Neuronal stem cell (in vitro differentiated cells): ENCODE measurements around the gene PDIA4.

Experiments used
- DNase-seq: peaks from one replicate; pipeline ENCODE4 v3.0.0-alpha.2; 2013; ENCODE audit warnings: low spot score
- H2AFZ ChIP-seq: one replicate; pipeline ENCODE4 v1.6.1; 2013; ENCODE audit warnings: mild to moderate bottlenecking, low read length, inconsistent platforms
- H2AK5ac ChIP-seq: 2 replicates; pipeline ENCODE4 v1.6.1; 2013; ENCODE audit warnings: low read depth, mild to moderate bottlenecking, inconsistent platforms, low read length, moderate library complexity, mixed read lengths
- H2BK120ac ChIP-seq: 2 replicates; pipeline ENCODE4 v1.6.1; 2013; ENCODE audit warnings: low read depth, mild to moderate bottlenecking, inconsistent platforms, low read length, moderate library complexity, mixed read lengths
- H2BK12ac ChIP-seq: one replicate; pipeline ENCODE4 v1.6.1; 2013; ENCODE audit warnings: low read length, inconsistent platforms
- H2BK15ac ChIP-seq: 2 replicates; pipeline ENCODE4 v1.6.1; 2013; ENCODE audit warnings: mild to moderate bottlenecking, low read length, inconsistent platforms, mixed read lengths
- H2BK5ac ChIP-seq: one replicate; pipeline ENCODE4 v1.6.1; 2013; ENCODE audit warnings: inconsistent platforms, mild to moderate bottlenecking, low read length, moderate library complexity
- H3K14ac ChIP-seq: one replicate; pipeline ENCODE4 v1.6.1; 2013; ENCODE audit warnings: low read length, inconsistent platforms
- H3K18ac ChIP-seq: 2 replicates; pipeline ENCODE4 v1.6.1; 2013; ENCODE audit warnings: low read length, inconsistent platforms
- H3K23ac ChIP-seq: 2 replicates; pipeline ENCODE4 v1.6.1; 2013; ENCODE audit warnings: low read depth, mild to moderate bottlenecking, mixed read lengths, low read length, inconsistent platforms; ENCODE audit not compliant: poor library complexity
- H3K27ac ChIP-seq: replicated peaks from 3 replicates; pipeline ENCODE4 v1.5.1; 2013; ENCODE audit warnings: low read length, inconsistent platforms
- H3K27me3 ChIP-seq, 3 experiments: 2 replicates each; pipeline ENCODE4 v1.6.1; 2013; ENCODE audit warnings: low read length in 3 of 3, mild to moderate bottlenecking in 2 of 3, inconsistent platforms in 1 of 3, low read depth in 1 of 3, mixed read lengths in 1 of 3, moderate library complexity in 1 of 3; ENCODE audit not compliant: control insufficient read depth in 3 of 3, insufficient read depth in 3 of 3
- H3K36me3 ChIP-seq, 2 donors: replicated peaks in 1 of 2; 2 replicates each; pipeline ENCODE4 v1.6.1; 2013; ENCODE audit warnings: low read length in 2 of 2; ENCODE audit not compliant: control insufficient read depth in 2 of 2, insufficient read depth in 2 of 2
- H3K4ac ChIP-seq: 2 replicates; pipeline ENCODE4 v1.6.1; 2013; ENCODE audit warnings: inconsistent platforms, mild to moderate bottlenecking, low read length, moderate library complexity
- H3K4me1 ChIP-seq, 2 donors: 1 replicate in 1 of 2; 2 replicates in 1 of 2; pipeline ENCODE4 v1.6.1; 2013; ENCODE audit warnings: low read length in 2 of 2, low read depth in 1 of 2; ENCODE audit not compliant: control insufficient read depth in 2 of 2, insufficient read depth in 1 of 2
- H3K4me2 ChIP-seq: one replicate; pipeline ENCODE4 v1.6.1; 2013; ENCODE audit warnings: mild to moderate bottlenecking, low read length, inconsistent platforms; ENCODE audit not compliant: insufficient read depth, poor library complexity, severe bottlenecking
- H3K4me3 ChIP-seq, 2 donors: 2 replicates each; pipeline ENCODE4 v1.5.1; 2013; ENCODE audit warnings: low read length in 2 of 2, mild to moderate bottlenecking in 2 of 2, inconsistent platforms in 1 of 2, moderate library complexity in 1 of 2
- H3K79me1 ChIP-seq: one replicate; pipeline ENCODE4 v1.6.1; 2013; ENCODE audit warnings: low read depth, mild to moderate bottlenecking, inconsistent platforms, low read length, moderate library complexity
- H3K9ac ChIP-seq: one replicate; pipeline ENCODE4 v1.6.1; 2013; ENCODE audit warnings: mild to moderate bottlenecking, low read depth, low read length, inconsistent platforms; ENCODE audit not compliant: poor library complexity
- H3K9me3 ChIP-seq, 2 donors: replicated peaks in 1 of 2; 2 replicates each; pipeline versions ENCODE3 to v1.6.1; 2013; ENCODE audit warnings: low read length in 2 of 2, mild to moderate bottlenecking in 2 of 2, inconsistent platforms in 1 of 2, low read depth in 1 of 2, mixed read lengths in 1 of 2, moderate library complexity in 1 of 2; ENCODE audit not compliant: control insufficient read depth in 2 of 2, insufficient read depth in 1 of 2
- H4K8ac ChIP-seq: one replicate; pipeline ENCODE4 v1.6.1; 2013; ENCODE audit warnings: low read depth, mild to moderate bottlenecking, inconsistent platforms, low read length, moderate library complexity
- H4K91ac ChIP-seq: one replicate; pipeline ENCODE4 v1.6.1; 2013; ENCODE audit warnings: low read length, low read depth, mild to moderate bottlenecking, inconsistent platforms; ENCODE audit not compliant: poor library complexity
- WGBS, 2 donors: extraction: QIAGEN DNeasy Blood & Tissue Kit; methylation state at CpG; one replicate each; pipeline ENCODE4 v1.1.7; 2013; ENCODE audit warnings: missing lambda C conversion rate in 2 of 2, mixed read lengths in 1 of 2; ENCODE audit not compliant: insufficient read length in 2 of 2, insufficient replicate concordance in 1 of 2; ENCODE audit errors: extremely low coverage in 2 of 2; 5-methylcytosine and 5-hydroxymethylcytosine counted together

Gene PDIA4

GRCh38 chr7:148967602-148968001 lies 60.7 kb downstream of the PDIA4 start:
- Histone ChIP-seq H3K14ac (no peak overlapping the region), H3K4me1 (peaks cover 2% of the 10 kb centered on the region in 2 donors), H3K9ac (no peak overlapping the region), H4K8ac (no peak overlapping the region), H2BK15ac (no peak overlapping the region), H3K4me2 (no peak overlapping the region), H3K27ac (no peak overlapping the region), H3K27me3 (no peaks in the 10 kb centered on the region), H3K18ac (no peak overlapping the region), H2AK5ac (no peak overlapping the region), H3K9me3 (no peaks in the 10 kb centered on the region), H2AFZ (no peak overlapping the region), H3K23ac (no peak overlapping the region), H3K4me3 (no peak overlapping the region), H4K91ac (no peak overlapping the region), H2BK120ac (no peak overlapping the region), H3K79me1 (no peaks in the 10 kb centered on the region), H2BK12ac (no peak overlapping the region), H3K36me3 (no peaks in the 10 kb centered on the region), H2BK5ac (no peak overlapping the region), H3K4ac (no peak overlapping the region)
- WGBS, 2 donors, result no CpG with 5 or more reads among the region's 3 CpGs
- no peak for DNase-seq

GRCh38 chr7:148967032-148967372 lies 61.3 kb downstream of the PDIA4 start:
- Histone ChIP-seq H3K9me3 (no peaks in the 10 kb centered on the region), H2BK15ac (no peak overlapping the region), H3K9ac (no peak overlapping the region), H2BK120ac (no peak overlapping the region), H3K14ac (no peak overlapping the region), H2BK12ac (no peak overlapping the region), H3K23ac (peak overlapping the region; percentile 12), H3K4me3 (no peak overlapping the region), H3K4me1 (peaks cover 4 to 5% of the 10 kb centered on the region in 2 donors), H3K4me2 (peak overlapping the region; percentile 33), H4K8ac (no peak overlapping the region), H3K79me1 (no peaks in the 10 kb centered on the region), H2BK5ac (no peak overlapping the region), H3K18ac (peak overlapping the region; percentile 76), H3K27ac (no peak overlapping the region), H2AK5ac (no peak overlapping the region), H2AFZ (peak overlapping the region; percentile 81), H3K36me3 (no peaks in the 10 kb centered on the region), H3K4ac (no peak overlapping the region), H3K27me3 (no peaks in the 10 kb centered on the region), H4K91ac (no peak overlapping the region)
- no peak for DNase-seq
- WGBS, 2 donors, result no CpG with 5 or more reads among the region's 13 CpGs

- no peak overlapping the region for H3K18ac ChIP-seq
- H2AK5ac ChIP-seq, result no peak overlapping the region
- no CpG with 5 or more reads among the region's 15 CpGs for WGBS, 2 donors
- no peaks in the 10 kb centered on the region for H3K9me3 ChIP-seq
- H3K14ac ChIP-seq, result no peak overlapping the region
- no peak overlapping the region for H3K9ac ChIP-seq
- H2BK15ac ChIP-seq, result no peak overlapping the region
- peaks cover 5 to 6% of the 10 kb centered on the region in 2 donors for H3K4me1 ChIP-seq
- H3K4ac ChIP-seq, result no peak overlapping the region
- H3K27ac ChIP-seq, result no peak overlapping the region
- H2BK5ac ChIP-seq, result no peak overlapping the region
- no peak overlapping the region for H4K8ac ChIP-seq
- no peak overlapping the region for H3K23ac ChIP-seq
- no peaks in the 10 kb centered on the region for H3K27me3 ChIP-seq
- H3K36me3 ChIP-seq, result no peaks in the 10 kb centered on the region
- H3K4me2 ChIP-seq, result no peak overlapping the region
- H2BK12ac ChIP-seq, result no peak overlapping the region
- H3K4me3 ChIP-seq, result peak overlapping the region in 1 of 2 donors; percentile 41
- no peak for DNase-seq
- H4K91ac ChIP-seq, result no peak overlapping the region
- no peak overlapping the region for H2BK120ac ChIP-seq
- H2AFZ ChIP-seq, result peak overlapping the region; percentile 86
- H3K79me1 ChIP-seq, result peaks cover 2% of the 10 kb centered on the region
Observed at GRCh38 chr7:148964483-148965267, 63.6 kb downstream of the PDIA4 start.

GRCh38 chr7:148963583-148964482 lies 64.5 kb downstream of the PDIA4 start:
- Histone ChIP-seq H3K4me3 (peak overlapping the region in 1 of 2 donors; percentile 41), H2BK12ac (no peak overlapping the region), H2BK5ac (no peak overlapping the region), H2AK5ac (no peak overlapping the region), H3K27ac (no peak overlapping the region), H2AFZ (peak overlapping the region; percentile 86), H3K9ac (no peak overlapping the region), H3K9me3 (no peaks in the 10 kb centered on the region), H3K4me2 (no peak overlapping the region), H4K8ac (no peak overlapping the region), H2BK15ac (no peak overlapping the region), H3K14ac (no peak overlapping the region), H2BK120ac (no peak overlapping the region), H3K4ac (no peak overlapping the region), H3K36me3 (no peaks in the 10 kb centered on the region), H3K23ac (no peak overlapping the region), H3K79me1 (peaks cover 2% of the 10 kb centered on the region), H3K27me3 (peaks cover 0 to 3% (median 0%) of the 10 kb centered on the region in 3 experiments), H3K18ac (no peak overlapping the region), H4K91ac (no peak overlapping the region), H3K4me1 (peaks cover 5 to 6% of the 10 kb centered on the region in 2 donors)
- no CpG with 5 or more reads among the region's 20 CpGs for WGBS, 2 donors
- no peak for DNase-seq
